NCI-H82 (cell line): ENCODE data around the gene MZT2A.
"Not testable (repeated sequence)": the region's sequence is repeated elsewhere in the genome, so short reads cannot be mapped to it uniquely, and the experiment has no call there.

Experiments
- DNase-seq: peaks from one replicate; lab custom pipeline; 2025; lab: John Stamatoyannopoulos, UW

The MZT2A gene

DNA sequence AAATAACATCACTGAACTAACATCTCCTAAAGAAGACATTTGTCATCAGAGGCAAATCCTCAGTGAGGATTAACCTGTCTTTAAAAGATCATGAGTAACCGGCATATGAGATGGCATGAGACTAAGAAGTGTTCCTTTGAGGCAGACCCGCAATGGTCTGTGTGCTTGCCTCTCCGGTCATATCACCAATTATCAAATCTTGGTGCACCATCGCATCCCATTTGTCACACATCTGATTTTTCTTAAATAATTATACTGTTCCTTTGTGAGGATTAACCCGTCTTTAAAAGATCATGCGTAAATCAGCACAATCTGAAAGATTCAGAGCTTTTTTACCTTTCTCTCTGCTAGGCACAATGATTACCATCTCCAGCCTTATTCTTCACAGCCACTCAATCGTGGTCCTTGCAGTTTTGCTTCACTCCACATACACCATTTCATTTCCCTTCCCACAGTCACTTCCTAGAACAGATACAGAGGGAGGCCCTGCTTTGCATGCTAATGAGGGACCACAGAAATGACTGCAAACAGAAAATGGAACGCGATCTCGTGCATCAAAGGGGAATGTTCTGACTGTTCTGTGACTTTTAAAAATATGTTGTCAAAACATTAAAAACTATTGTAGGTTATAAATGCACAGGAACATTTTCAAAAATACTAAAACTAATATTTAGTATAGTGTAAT lies 40.8 kb downstream of the MZT2A start:
- DNase-seq = not testable (repeated sequence)

GRCh38 chr2:131447981-131448380 lies 44.2 kb downstream of the MZT2A start:
- DNase-seq = not testable (repeated sequence)

GRCh38 chr2:131445896-131446295 lies 46.3 kb downstream of the MZT2A start:
- no peak for DNase-seq

DNA sequence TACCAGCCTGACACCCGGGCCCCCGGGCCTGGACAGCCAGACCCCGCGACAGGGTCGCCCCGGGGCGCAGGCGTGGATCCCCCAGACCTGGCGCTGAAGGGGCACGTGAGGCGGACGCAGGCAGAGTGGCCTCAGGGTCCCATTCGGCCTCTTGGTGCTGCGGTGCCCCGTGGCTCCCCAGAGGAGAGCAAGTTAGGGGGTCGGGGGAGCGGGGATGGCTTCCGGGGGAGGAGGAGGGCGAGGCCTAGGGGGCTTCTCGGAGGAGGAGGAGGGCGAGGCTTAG lies 46.7 kb downstream of the MZT2A start:
- DNase-seq = not testable (repeated sequence)

- not testable (repeated sequence) for DNase-seq
Measured at GRCh38 chr2:131444736-131445514, 47.3 kb downstream of the MZT2A start.

DNA sequence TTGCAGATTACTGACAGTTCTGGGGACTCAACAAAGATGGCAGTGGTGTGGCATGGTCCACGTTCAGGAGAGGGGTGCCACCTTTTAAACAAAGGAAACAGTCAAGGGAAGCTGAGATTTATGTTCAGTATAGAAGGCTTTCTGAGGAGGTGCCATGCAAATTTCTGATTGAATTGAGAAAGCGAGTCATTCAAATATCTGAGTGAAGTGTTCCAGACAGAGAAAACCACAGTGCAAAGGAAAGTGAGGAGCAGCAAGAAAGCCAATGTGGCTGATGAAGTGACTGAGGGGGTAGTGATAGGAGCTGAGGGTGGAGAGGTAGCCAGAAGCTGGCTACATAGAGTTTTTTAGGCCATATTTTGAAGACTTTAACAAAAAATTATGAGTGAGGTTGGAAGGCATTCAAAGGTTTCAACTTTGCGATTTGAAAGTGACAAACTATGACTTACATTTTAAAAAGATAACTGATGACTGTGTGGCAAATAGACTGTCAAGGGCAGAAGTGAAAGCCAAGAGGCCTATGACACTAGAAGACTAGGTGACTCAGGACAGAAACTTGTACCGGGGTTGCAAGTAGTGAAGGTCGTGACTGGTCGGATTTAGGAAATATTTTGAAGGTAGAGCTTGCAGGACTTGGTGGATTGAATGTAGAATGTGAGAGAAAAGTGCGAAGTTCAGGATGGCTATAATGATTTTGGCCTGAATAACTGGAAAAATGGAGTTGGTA lies 51.3 kb downstream of the MZT2A start:
- DNase-seq = not testable (repeated sequence)
